Stimulated activated CD8-positive, alpha-beta memory T cell treated with anti-CD3 and anti-CD28 coated beads, Interleukin-7, amount 100 ng/mL, for 4 hours (primary cell): ENCODE measurements around the gene SLCO1B1.
"Not testable (repeated sequence)": the region's sequence is repeated elsewhere in the genome, so short reads cannot be mapped to it uniquely, and the experiment has no call there.

Experiments used
- DNase-seq, 2 donors: peaks; one replicate each; pipeline ENCODE4 v3.0.0-alpha.2; 2020; ENCODE audit warnings: low read depth in 2 of 2

The SLCO1B1 gene, protein sequence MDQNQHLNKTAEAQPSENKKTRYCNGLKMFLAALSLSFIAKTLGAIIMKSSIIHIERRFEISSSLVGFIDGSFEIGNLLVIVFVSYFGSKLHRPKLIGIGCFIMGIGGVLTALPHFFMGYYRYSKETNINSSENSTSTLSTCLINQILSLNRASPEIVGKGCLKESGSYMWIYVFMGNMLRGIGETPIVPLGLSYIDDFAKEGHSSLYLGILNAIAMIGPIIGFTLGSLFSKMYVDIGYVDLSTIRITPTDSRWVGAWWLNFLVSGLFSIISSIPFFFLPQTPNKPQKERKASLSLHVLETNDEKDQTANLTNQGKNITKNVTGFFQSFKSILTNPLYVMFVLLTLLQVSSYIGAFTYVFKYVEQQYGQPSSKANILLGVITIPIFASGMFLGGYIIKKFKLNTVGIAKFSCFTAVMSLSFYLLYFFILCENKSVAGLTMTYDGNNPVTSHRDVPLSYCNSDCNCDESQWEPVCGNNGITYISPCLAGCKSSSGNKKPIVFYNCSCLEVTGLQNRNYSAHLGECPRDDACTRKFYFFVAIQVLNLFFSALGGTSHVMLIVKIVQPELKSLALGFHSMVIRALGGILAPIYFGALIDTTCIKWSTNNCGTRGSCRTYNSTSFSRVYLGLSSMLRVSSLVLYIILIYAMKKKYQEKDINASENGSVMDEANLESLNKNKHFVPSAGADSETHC

DNA sequence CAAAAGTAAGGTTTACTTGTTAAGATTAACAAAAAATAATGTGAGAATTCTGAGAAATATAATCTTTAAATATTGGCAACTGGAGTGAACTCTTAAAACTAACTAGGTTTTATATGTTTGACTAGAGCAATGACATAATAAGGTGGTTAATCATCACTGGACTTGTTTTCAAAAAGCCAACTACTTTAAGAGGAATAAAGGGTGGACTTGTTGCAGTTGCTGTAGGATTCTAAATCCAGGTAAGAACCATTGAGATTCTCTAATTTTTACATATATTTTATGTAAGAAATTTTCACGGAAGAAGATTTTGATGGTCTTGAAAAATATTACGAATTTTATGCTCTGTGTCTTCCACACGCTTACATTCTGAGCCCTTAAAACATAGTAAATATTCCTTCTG is at the start of gene SLCO1B1:
SLCO1B1 (plus strand) TSS at position 197 of the 400 bp plus-strand sequence. CDS start 10,381 bp downstream, outside the sequence.
- no peak for DNase-seq

DNA sequence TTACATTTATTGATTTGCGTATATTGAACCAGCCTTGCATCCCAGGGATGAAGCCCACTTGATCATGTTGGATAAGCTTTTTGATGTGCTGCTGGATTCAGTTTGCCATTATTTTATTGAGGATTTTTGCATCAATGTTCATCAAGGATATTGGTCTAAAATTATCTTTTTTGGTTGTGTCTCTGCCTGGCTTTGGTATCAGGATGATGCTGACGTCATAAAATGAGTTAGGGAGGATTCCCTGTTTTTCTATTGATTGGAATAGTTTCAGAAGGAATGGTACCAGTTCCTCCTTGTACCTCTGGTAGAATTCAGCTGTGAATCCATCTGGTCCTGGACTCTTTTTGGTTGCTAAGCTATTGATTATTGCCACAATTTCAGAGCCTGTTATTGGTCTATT is 46.2 kb upstream of the SLCO1B1 start:
- DNase-seq = not testable (repeated sequence)

DNA sequence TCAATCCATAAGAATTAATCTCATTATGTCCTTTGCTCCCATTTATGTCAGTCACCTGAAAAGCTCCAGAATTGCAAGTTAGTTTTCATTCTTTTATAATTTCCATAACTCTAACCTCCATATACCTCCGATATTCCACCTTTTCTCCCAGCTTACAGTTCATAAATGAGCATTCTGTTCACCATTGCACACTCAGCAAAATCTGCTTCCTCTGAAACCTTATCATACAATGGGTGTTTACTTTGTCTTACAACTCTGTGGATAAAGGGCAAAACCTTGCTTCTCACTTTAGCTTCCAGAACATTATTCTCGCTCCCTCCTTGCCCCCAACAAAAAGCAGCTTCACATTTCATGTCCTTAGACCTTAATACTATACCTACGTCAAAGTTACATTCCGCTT is 19.3 kb upstream of the SLCO1B1 start:
- no peak for DNase-seq

DNA sequence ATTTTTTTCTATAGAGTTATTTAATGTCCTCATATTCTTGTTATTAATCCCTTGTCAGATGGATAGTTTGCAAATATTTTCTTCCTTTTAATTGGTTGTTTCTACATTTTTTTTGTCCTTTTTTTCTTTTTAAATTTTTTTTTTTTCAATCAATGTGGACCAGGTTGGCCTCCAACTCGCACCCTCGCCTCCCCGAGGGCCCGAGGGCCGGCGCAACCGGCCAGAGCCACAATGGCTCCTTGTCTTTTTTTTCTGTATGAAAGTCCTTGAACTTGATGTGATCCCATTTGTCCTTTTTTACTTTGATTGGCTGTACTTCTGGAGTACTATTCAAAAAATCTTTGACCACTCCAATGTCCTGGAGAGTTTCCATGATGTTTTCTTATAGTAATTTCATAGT is 17.7 kb upstream of the SLCO1B1 start:
- no peak for DNase-seq

DNA sequence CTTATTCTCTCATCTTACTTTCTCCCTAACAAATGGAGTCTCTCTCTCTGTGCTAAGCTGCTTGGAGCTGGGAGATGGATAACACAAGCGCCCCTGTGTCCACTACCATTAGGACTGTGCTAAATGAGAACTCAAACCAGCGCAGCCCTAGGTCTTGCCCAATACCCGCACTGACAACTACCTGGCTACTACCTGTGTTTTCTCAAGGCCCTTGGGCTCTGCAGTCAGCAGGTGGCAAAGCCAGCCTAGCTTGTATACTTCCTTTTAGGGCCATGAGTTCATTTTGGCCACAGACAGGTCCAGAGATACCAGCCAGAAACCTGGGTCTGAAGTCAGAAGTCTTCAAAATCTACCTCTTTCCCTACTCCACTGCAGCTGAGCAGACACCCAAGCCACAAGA is 13.0 kb upstream of the SLCO1B1 start:
- DNase-seq = no peak

DNA sequence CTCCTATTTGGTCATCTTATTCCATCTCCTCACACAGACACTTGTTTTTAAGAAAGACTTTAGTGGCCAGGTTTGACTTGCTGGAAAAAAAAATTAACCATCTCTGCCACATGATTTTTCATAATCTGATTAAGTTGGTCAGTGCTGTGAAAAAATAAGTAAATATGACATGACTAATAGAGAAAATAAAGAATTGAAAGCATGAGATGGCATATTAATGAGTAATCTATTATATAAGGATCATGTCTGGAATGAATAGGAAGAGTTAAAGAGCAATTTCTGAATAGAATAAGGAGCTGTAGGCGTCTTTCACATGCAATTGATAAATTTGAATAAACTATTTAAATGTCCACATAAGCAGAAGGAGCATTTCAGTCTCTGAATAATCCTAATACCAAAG is 12.2 kb upstream of the SLCO1B1 start:
- DNase-seq = no peak

DNA sequence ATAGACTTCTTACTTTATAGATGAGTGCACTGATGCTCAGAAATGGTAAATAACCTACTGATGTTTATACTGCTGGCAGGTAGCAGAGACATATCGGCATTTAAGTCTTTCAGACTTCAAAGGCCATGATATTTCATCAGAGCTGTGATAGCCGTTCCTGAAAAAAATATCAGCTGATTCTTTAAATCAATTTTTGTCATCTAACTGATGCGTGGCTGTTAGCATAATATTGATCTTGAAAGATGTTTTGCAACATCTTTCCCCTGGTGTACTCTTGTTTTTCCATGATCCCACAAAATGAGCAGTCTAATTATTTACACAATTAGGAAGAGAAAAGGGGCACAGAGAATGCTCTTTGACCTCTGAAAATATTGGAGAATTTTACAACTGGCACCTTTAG is 1.6 kb upstream of the SLCO1B1 start:
- no peak for DNase-seq

DNA sequence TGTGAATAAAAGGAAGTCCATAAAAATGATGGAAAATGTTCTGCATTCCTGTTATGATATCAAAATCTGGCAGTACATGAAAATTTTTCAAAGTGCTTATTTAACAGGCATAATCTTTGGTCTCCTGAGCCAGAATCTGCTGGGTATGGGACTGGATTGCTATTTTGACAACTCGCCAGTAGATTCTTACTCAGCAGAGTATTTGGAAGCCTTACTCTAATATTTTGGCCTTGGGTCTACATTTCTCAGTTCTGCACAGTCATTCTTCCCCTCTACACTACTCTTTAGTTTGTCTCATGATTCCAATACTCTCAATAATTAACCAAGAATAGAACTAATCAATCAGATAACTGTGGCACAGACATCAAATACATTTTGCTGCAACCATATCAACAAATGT is 1.1 kb upstream of the SLCO1B1 start:
- DNase-seq = no peak

DNA sequence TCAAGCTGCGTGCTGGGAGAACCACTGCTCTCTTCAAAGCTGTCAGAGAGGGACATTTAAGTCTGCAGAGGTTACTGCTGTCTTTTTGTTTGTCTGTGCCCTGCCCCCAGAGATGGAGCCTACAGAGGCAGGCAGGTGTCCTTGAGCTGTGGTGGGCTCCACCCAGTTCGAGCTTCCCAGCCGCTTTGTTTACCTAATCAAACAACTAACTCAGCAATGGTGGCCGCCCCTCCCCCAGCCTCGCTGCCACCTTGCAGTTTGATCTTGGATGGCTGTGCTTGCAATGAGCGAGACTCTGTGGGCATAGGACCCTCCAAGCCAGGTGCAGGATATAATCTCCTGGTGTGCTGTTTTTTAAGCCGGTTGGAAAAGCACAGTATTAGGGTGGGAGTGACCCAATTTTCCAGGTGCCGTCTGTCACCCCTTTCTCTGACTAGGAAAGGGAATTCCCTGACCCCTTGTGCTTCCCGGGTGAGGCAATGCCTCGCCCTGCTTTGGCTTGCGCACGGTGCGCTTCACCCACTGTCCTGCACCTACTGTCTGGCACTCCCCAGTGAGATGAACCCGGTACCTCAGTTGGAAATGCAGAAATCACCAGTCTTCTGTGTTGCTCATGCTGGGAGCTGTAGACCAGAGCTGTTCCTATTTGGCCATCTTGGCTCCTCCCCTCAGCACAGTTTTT is 6.5 kb downstream of the SLCO1B1 start:
- DNase-seq = not testable (repeated sequence)

DNA sequence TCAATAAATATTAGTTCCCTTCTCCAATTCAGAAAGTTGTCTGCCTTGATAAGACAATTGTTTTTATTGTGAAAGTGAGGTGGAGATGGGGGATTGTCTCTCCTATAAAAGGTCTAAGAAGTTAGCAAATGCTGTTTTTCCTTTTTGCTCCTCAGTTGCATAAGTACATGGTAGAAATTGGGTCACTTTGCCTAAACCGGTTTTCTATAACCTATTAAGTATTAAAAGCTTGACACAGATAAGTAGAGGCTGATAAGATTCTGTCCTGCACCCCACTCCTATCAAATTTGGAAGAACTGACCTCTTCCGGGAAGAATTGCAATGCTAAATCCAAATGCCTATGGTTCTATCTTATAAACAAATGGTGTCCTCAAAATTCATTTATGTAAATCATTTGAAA is 7.0 kb downstream of the SLCO1B1 start:
- DNase-seq = no peak

DNA sequence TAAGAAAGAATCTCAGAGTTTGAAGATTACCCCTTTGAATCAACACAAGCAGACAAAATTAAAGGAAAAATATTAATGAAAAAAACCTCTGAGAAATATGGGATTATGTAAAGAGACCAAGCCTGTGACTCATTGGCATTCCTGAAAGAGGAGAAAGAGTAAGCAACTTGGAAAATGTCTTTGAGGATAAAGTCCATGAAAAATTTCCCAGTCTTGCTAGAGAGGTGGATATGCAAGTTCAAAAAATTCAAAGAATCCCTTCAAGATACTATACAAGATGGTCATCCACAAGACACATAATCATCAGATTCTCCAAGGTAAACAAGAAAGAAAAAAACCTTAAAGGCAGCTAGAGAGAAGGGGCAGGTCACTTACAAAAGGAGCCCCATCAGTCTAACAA is 13.3 kb downstream of the SLCO1B1 start:
- DNase-seq = no peak

DNA sequence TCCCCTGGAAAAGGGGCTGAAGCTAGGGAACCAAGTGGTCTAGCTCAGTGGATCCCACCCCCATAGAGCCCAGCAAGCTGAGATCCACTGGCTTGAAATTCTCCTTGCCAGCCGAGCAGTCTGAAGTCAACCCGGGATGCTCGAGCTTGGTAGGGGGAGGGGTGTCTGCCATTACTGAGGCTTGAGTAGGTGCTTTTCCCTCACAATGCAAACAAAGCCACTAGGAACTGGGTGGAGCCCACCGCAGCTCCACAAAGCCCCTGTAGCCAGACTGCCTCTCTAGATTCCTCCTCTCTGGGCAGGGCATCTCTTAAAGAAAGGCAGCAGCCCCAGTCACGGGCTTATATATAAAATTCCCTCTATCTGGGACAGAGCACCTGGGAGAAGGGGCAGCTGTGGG is 18.9 kb downstream of the SLCO1B1 start:
- not testable (repeated sequence) for DNase-seq

DNA sequence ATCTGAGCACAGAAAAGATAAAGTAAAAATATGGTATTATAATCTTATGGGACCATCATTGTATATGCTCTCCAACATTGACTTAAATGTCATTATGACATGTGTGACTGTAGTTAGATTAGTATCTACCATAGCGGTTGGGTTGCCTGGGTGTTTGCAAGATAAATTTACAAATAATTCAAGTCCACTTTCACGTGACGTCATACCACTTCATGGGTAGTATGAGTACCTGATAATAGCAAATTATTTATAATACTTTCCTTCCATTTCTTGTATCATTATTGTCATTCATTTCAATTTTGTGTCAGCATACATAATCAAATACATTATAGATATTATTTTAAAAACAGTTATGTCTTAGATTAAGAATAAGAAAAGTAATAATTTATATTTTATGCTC is 20.2 kb downstream of the SLCO1B1 start:
- no peak for DNase-seq

DNA sequence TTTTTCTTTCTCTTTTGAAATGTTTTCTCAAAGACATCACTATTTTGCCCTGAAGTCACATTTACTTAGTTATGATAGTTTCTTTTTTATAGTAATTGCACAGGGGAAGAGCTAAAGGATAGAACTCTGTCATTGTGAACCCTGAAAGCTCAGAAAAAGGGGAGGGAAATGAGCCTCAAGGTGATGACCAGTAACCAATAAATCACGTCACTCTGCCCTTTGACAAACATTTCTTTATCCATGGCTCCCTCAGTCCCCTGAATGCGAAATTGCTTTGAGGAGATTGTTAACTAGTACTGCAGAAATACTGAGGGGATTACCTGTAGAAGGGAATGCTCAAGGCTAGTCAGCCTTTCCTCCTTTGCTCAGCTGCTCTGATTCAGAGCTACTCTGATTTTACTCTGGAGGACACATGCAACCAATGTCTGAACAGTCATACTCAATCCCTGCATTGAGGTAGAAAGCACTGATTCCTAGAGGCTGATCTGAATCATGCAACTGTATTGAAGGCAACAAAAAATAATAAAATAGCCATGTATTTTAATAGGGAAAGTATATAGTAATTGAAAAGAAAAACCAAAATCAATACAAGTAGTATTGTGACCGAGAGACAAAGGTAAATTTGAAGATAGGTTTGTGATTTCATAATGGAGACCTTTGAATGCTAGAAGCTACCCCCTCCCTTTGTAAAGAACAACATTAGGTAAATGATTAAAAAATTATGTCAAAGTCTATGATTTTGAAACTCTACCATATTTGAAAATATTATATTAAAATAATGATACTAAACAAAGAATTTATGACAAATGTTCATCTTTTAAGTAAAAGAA is 24.7 kb downstream of the SLCO1B1 start:
- DNase-seq = no peak

DNA sequence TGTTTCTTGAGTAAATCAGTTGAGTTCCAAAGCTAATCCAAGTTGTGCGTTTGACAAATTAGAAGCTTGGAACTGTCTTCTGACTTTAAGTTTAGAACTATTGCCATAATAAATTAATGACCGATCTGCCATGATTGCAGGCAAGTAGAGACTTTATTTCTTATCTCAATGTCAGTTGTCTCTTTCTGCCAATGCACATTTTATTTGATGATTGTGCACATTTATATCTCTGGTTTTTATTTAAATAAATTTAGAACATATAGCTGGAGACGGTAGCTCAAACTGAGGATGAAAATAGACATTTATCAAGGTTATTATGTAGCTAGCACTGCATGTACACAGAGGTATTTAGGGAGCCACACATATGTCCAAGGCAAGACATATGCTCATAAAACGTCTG is 34.1 kb downstream of the SLCO1B1 start:
- DNase-seq = no peak

DNA sequence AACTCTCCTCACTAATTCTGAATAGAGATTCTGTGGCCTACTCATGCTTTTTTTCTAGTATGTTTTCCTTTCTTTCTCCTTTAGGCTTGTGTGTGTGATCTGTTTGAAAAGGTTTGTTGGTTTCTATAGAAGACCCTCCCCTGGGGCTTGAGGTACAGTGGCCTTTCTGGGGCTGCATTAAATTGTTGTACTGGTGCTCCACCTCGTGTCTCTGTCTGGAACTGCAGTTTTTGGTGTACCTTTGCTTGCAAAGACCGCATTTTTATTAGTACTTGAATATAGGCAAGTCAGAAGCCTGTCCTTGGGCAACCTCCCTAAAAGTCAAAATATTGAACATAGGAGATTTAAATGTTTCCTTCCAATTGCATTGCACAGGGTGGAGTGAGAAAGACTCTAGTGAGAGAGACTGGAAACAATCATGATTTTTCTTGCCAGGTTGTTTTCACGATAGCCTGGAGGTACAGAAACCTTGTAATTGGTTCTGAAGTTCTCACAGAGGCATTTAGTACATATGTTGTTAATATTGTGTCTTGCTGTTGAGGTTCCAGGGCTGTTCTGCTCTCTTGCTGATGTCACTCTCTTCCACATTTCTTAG is 39.0 kb downstream of the SLCO1B1 start:
- DNase-seq = no peak

DNA sequence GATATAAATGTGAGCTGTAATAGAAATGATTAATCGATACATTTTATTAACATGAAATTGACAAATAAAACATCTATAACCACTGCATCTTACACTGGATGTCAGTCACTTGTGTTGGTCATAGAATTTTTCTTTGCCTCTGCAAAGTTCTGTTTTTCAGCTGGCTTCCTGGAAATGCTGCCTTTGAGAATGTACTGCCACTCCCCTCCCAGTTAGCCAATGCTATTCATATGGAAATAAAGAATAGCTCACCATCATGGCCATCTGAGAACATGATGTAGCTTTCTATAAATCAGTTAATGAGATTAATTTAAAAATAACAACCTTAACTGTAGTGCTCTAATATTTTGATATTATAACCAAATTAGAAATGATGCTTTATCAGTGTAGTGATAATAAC is 41.1 kb downstream of the SLCO1B1 start:
- no peak for DNase-seq

DNA sequence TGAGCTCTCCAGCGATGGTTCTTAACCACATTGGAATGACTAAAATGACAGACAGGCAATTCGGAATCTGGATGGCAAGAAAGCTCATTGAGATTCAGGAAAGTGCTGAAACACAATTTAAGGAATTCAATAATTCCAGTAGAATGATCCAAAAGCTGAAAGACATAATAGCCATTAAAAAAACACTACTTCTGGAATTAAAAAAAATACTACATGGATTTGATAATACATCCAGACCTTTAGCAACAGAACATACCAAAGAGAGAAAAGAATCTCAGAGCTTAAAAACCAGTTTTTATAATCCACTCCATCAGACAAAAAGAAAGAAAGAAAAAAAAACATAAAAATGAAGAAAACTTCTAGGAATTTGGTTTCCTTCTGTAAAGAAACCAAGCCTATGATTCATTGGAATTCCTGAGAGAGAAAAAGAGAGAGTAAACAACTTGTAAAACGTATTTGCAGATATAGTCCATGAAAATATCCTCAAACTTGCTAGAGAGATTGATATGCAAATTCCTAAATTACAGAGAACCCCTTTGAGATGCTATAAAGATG is 52.8 kb downstream of the SLCO1B1 start:
- DNase-seq = no peak

DNA sequence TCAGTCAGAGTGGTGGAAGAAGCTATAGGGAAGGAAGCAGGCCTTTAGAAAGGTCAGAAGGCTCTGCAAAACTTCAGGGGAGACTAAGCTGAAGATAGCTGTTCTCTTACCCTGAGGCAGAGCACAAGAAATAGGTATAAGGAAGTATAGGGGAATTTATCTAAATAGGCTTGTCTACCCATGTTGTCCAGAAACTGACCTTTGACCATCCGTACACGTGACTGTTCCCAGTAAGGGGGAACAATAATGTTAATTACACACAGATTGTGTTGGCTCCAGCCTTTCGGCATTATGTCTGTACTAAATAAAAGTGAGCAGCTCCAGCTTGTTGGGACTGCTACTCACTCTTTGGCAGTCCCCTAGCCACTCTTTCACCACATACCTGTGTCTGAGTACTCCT is 59.0 kb downstream of the SLCO1B1 start:
- DNase-seq = no peak

DNA sequence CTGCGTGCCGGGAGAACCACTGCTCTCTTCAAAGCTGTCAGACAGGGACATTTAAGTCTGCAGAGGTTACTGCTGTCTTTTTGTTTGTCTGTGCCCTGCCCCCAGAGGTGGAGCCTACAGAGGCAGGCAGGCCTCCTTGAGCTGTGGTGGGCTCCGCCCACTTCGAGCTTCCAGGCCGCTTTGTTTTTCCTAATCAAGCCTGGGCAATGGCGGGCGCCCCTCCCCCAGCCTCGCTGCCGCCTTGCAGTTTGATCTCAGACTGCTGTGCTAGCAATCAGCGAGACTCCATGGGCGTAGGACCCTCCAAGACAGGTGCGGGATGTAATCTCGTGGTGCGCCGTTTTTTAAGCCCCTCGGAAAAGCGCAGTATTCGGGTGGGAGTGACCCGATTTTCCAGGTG is 83.4 kb downstream of the SLCO1B1 start:
- not testable (repeated sequence) for DNase-seq

DNA sequence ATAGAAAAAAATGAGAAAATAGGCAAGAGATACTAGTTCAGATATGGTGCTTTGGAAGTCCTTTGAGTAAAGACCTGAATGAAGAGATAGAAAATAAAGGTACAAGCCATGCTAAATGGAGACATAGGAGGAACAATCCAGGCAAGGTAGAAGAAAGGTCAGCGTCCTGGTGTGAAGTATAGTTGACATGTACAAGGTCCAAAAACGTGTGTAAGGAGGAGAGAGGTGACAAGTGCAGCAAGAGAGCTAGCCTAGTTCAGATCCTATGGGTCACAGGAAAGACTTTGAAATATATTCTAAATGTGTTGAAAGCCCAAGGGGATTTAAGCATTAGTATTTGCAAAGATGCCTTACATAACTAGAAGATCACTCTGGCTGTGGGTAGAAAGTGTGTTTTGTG is 88.2 kb downstream of the SLCO1B1 start:
- DNase-seq = no peak
